ENCODE data around the gene SOWAHC.

SOWAHC gene

GRCh38 chr2:109614715-109615636, 812 bp downstream of the SOWAHC start (continued):
- TF ChIP-seq TRIM28 (IDR thresholded peaks at IDR 0.05; ENCODE audit: borderline replicate concordance, low read length) (no peak), ZNF488 (tag by site-specific recombination; IDR thresholded peaks at IDR 0.05) (no peak), ZFHX2 (tag by site-specific recombination; conservative IDR thresholded peaks at IDR 0.05) (peak; percentile 79), ZNF132 (tag by site-specific recombination; IDR thresholded peaks at IDR 0.05; ENCODE audit: borderline replicate concordance) (no peak)

- Histone ChIP-seq H3K27ac (ENCODE audit: extremely low read depth, low read depth, low read length) (no peak overlapping the region), H3K36me3 (ENCODE audit: control insufficient read depth in 2 of 2, insufficient read depth in 1 of 2, low read length in 2 of 2) (no peaks in the 10 kb centered on the region), H3K9me3 (ENCODE audit: control insufficient read depth, insufficient read depth, low read depth, low read length) (no peaks in the 10 kb centered on the region), H3K4me1 (ENCODE audit: control insufficient read depth, insufficient read depth, low read length) (peaks cover 7% of the 10 kb centered on the region), H3K4me3 (ENCODE audit: low read depth, low read length) (peak overlapping the region; percentile 62)
- CTCF ChIA-PET: interaction anchor here (1.3 kb wide), 1 partner anchor 81 kb away, joined by 4 read pairs; no protein-coding TSS in a partner anchor
- POLR2A ChIA-PET: interaction anchor here (1.0 to 2.5 kb wide), 2 partner anchors 10 to 48 kb away, joined by 3 to 18 read pairs; no protein-coding TSS in a partner anchor
- TF ChIP-seq KLF16 (tag by site-specific recombination; IDR thresholded peaks at IDR 0.05): 0 out of 2 replicates have a peak, but pooled peaks have one; percentile 32
- no peak for TF ChIP-seq ZNF513 (tag by site-specific recombination; IDR thresholded peaks at IDR 0.05)
- TF ChIP-seq ZBTB17 (tag by site-specific recombination; IDR thresholded peaks at IDR 0.05): peak; percentile 40
- no peak for TF ChIP-seq ZNF670 (tag by site-specific recombination; IDR thresholded peaks at IDR 0.05; ENCODE audit: low read depth)
Measured at GRCh38 chr2:109615637-109616144, 1.5 kb downstream of the SOWAHC start.

- ChIA-PET CTCF (interaction anchor here (1.3 kb wide), 1 partner anchor 80 kb away, joined by 4 read pairs; no protein-coding TSS in a partner anchor), POLR2A (interaction anchor here (1.0 kb wide), 1 partner anchor 48 kb away, joined by 3 read pairs; no protein-coding TSS in a partner anchor)
- H3K9me3 ChIP-seq (ENCODE audit: control insufficient read depth, insufficient read depth, low read depth, low read length): no peaks in the 10 kb centered on the region
- no peak overlapping the region for H3K27ac ChIP-seq (ENCODE audit: extremely low read depth, low read depth, low read length)
- peaks cover 7% of the 10 kb centered on the region for H3K4me1 ChIP-seq (ENCODE audit: control insufficient read depth, insufficient read depth, low read length)
- H3K4me3 ChIP-seq (ENCODE audit: low read depth, low read length): peak overlapping the region; percentile 62
- peak; percentile 54; the same call in 1 of the 2 replicates for TF ChIP-seq ZNF24 (tag by site-specific recombination; IDR thresholded peaks at IDR 0.05)
- no peak for TF ChIP-seq ZNF792 (tag by site-specific recombination; IDR thresholded peaks at IDR 0.05)
- no peak for TF ChIP-seq PRDM2 (tag by site-specific recombination; IDR thresholded peaks at IDR 0.05; ENCODE audit: borderline replicate concordance)
- TF ChIP-seq SP3 (tag by site-specific recombination; IDR thresholded peaks at IDR 0.05): 0 out of 2 replicates have a peak, but pooled peaks have one; percentile 8
- TF ChIP-seq ZNF175 (tag by site-specific recombination; IDR thresholded peaks at IDR 0.05): no peak
- no peaks in the 10 kb centered on the region for H3K36me3 ChIP-seq (ENCODE audit: control insufficient read depth in 2 of 2, insufficient read depth in 1 of 2, low read length in 2 of 2)
Measured at GRCh38 chr2:109616184-109616583, 2.0 kb downstream of the SOWAHC start.

Data from HEK293 (cell line).